HEK293 (cell line): ENCODE data around the gene C22orf15.

Source experiments
- CTCF ChIA-PET: fragments of 350-600 bp; formaldehyde crosslinking; extraction: SDS; loops from one replicate; lab custom pipeline; 2021; ENCODE audit warnings: antibody characterized with exemption; lab: Yijun Ruan, JAX
- POLR2A ChIA-PET: fragments of 300-600 bp; formaldehyde crosslinking; extraction: SDS; loops from one replicate; lab custom pipeline; 2020; ENCODE audit warnings: antibody characterized with exemption, inconsistent platforms; lab: Yijun Ruan, JAX
- H3K27ac ChIP-seq: fragments of 200-500 bp; sonication (Bioruptor generic); 2 replicates; pipeline ENCODE4 v1.5.1; 2014; ENCODE audit warnings: low read depth, low read length, control low read depth, inconsistent platforms; ENCODE audit errors: extremely low read depth
- H3K36me3 ChIP-seq, 2 experiments: fragments of 200-500 bp in 1 of 2; sonication (Bioruptor generic) in 1 of 2; 1 replicate in 1 of 2; 2 replicates in 1 of 2; pipeline ENCODE4 v1.5.1; 2014 to 2017; ENCODE audit warnings: inconsistent platforms in 2 of 2, low read length in 2 of 2; ENCODE audit not compliant: control insufficient read depth in 2 of 2, insufficient read depth in 1 of 2
- H3K4me1 ChIP-seq: fragments of 200-500 bp; sonication (Bioruptor generic); 2 replicates; pipeline ENCODE4 v1.5.1; 2014; ENCODE audit warnings: mild to moderate bottlenecking, low read length, inconsistent platforms; ENCODE audit not compliant: control insufficient read depth, insufficient read depth
- H3K4me3 ChIP-seq: 2 replicates; pipeline ENCODE4 v1.5.1; 2011; ENCODE audit warnings: low read depth, mild to moderate bottlenecking, control low read depth, low read length, moderate library complexity
- H3K9me3 ChIP-seq: fragments of 200-500 bp; sonication (Bioruptor generic); 2 replicates; pipeline ENCODE4 v1.5.1; 2014; ENCODE audit warnings: low read depth, low read length, inconsistent platforms; ENCODE audit not compliant: control insufficient read depth, insufficient read depth
- HOXC10 ChIP-seq: sonication (generic); formaldehyde crosslinking; IDR thresholded peaks from 2 replicates; pipeline ENCODE4 v1.8.1; 2023; ENCODE audit warnings: mild to moderate bottlenecking, missing genetic modification reagents
- INSM2 ChIP-seq: fragments of 450-650 bp; formaldehyde crosslinking; IDR thresholded peaks from 2 replicates; pipeline ENCODE4 v1.5.1; 2016; ENCODE audit warnings: missing biosample characterization, missing genetic modification characterization
- PRDM2 ChIP-seq: fragments of 450-650 bp; formaldehyde crosslinking; IDR thresholded peaks from 2 replicates; pipeline ENCODE4 v1.5.1; 2016; ENCODE audit warnings: missing biosample characterization, missing genetic modification characterization, borderline replicate concordance
- ZBTB1 ChIP-seq: fragments of 450-650 bp; formaldehyde crosslinking; IDR thresholded peaks from 2 replicates; pipeline ENCODE4 v1.5.1; 2016; ENCODE audit warnings: missing biosample characterization, missing genetic modification characterization
- ZBTB49 ChIP-seq: fragments of 450-650 bp; formaldehyde crosslinking; IDR thresholded peaks from 2 replicates; pipeline ENCODE4 v1.5.1; 2016; ENCODE audit warnings: missing biosample characterization, missing genetic modification characterization, low read depth
- ZNF146 ChIP-seq: fragments of 450-650 bp; formaldehyde crosslinking; IDR thresholded peaks from 2 replicates; pipeline ENCODE4 v1.5.1; 2016; ENCODE audit warnings: missing biosample characterization, missing genetic modification characterization
- ZNF155 ChIP-seq: fragments of 450-650 bp; formaldehyde crosslinking; IDR thresholded peaks from 2 replicates; pipeline ENCODE4 v1.5.1; 2016; ENCODE audit warnings: missing biosample characterization, missing genetic modification characterization
- ZNF202 ChIP-seq: fragments of 450-650 bp; formaldehyde crosslinking; IDR thresholded peaks from 2 replicates; pipeline ENCODE4 v1.5.1; 2016; ENCODE audit warnings: missing biosample characterization, missing genetic modification characterization, borderline replicate concordance
- ZNF248 ChIP-seq: fragments of 450-650 bp; formaldehyde crosslinking; IDR thresholded peaks from 2 replicates; pipeline ENCODE4 v1.5.1; 2017; ENCODE audit warnings: missing biosample characterization, missing genetic modification characterization
- ZNF654 ChIP-seq: fragments of 450-650 bp; formaldehyde crosslinking; IDR thresholded peaks from 2 replicates; pipeline ENCODE4 v1.5.1; 2016; ENCODE audit warnings: low read depth, missing biosample characterization, missing genetic modification characterization
- ZNF660 ChIP-seq: fragments of 450-650 bp; IDR thresholded peaks from 2 replicates; pipeline ENCODE4 v1.5.1; 2018; ENCODE audit warnings: missing biosample characterization, mild to moderate bottlenecking, missing genetic modification characterization
- ZSCAN16 ChIP-seq: fragments of 450-650 bp; formaldehyde crosslinking; IDR thresholded peaks from 2 replicates; pipeline ENCODE4 v1.5.1; 2016; ENCODE audit warnings: missing biosample characterization, missing genetic modification characterization

Gene C22orf15

GRCh38 chr22:23783265-23784150 lies 20.7 kb downstream of the C22orf15 start (continued):
- TF ChIP-seq INSM2 (tag by site-specific recombination) (no peak), HOXC10 (CRISPR knock-in tag) (no peak)

- CTCF ChIA-PET = no interaction called here
- TF ChIP-seq ZNF202 (no peak), ZNF155 (tag by site-specific recombination) (no peak), ZBTB49 (tag by site-specific recombination) (no peak), ZNF248 (no peak), ZBTB1 (tag by site-specific recombination) (no peak), ZNF660 (no peak), ZSCAN16 (tag by site-specific recombination) (no peak), ZNF146 (no peak), ZNF654 (no peak), PRDM2 (tag by site-specific recombination) (no peak)
- TF ChIP-seq, all 188 proteins: peak for 0
- Histone ChIP-seq H3K27ac (no peak overlapping the region), H3K4me3 (no peak overlapping the region), H3K4me1 (peaks cover 6% of the 10 kb centered on the region), H3K9me3 (no peaks in the 10 kb centered on the region), H3K36me3 (peaks cover 2 to 4% of the 10 kb centered on the region in 2 experiments; a peak in 2 of 3 replicates)
- POLR2A ChIA-PET = no interaction called here
Observed at GRCh38 chr22:23784215-23784732, 21.5 kb downstream of the C22orf15 start.
